ENCODE data around the gene GRIN3B.

The GRIN3B gene

GRCh38 chr19:977058-977464 is 23.2 kb upstream of the GRIN3B start:
- H2BK120ac ChIP-seq (ENCODE audit: low read depth, low read length): no peak overlapping the region
- H3K79me1 ChIP-seq (ENCODE audit: low read length): no peaks in the 10 kb centered on the region
- H2AK5ac ChIP-seq (ENCODE audit: low read length): no peak overlapping the region
- no peak overlapping the region for H4K5ac ChIP-seq (ENCODE audit: low read length)
- H3K79me2 ChIP-seq (ENCODE audit: control insufficient read depth, insufficient read depth, low read length): no peaks in the 10 kb centered on the region
- H3K56ac ChIP-seq (ENCODE audit: low read length): no peak overlapping the region
- H3K23ac ChIP-seq (ENCODE audit: low read length): no peak overlapping the region
- H3K36me3 ChIP-seq (ENCODE audit: control insufficient read depth, insufficient read depth, low read length): peaks cover 2% of the 10 kb centered on the region
- H3K4me2 ChIP-seq (ENCODE audit: low read length): no peak overlapping the region
- no peak overlapping the region for H2BK15ac ChIP-seq (replicated peaks; ENCODE audit: low read depth)
- H3K9ac ChIP-seq (ENCODE audit: low read length): no peak overlapping the region
- H2BK5ac ChIP-seq (ENCODE audit: low read length): no peak overlapping the region
- no peak overlapping the region for H4K8ac ChIP-seq (ENCODE audit: low read depth, low read length)
- H3K27me3 ChIP-seq (ENCODE audit: insufficient read depth, low read length, poor library complexity): no peaks in the 10 kb centered on the region
- no peak overlapping the region for H3K18ac ChIP-seq (ENCODE audit: low read length)
- H3K4me3 ChIP-seq (ENCODE audit: low read length): no peak overlapping the region
- no peak for DNase-seq
- no CpG with 5 or more reads among the region's 24 CpGs for WGBS (ENCODE audit: extremely low coverage, insufficient coverage, low lambda C conversion rate)
- H3K4me1 ChIP-seq (ENCODE audit: control insufficient read depth, low read depth, low read length): peaks cover 5% of the 10 kb centered on the region
- no peak overlapping the region for H3K4ac ChIP-seq (ENCODE audit: low read depth, low read length)
- H3K27ac ChIP-seq (ENCODE audit: low read depth, low read length): no peak overlapping the region

GRCh38 chr19:979318-979741 is 20.9 kb upstream of the GRIN3B start:
- no CpG with 5 or more reads among the region's 19 CpGs for WGBS (ENCODE audit: extremely low coverage, insufficient coverage, low lambda C conversion rate)
- no peak overlapping the region for H3K4me2 ChIP-seq (ENCODE audit: low read length)
- H3K9ac ChIP-seq (ENCODE audit: low read length): peak overlapping the region; percentile 15
- no peak overlapping the region for H3K4me3 ChIP-seq (ENCODE audit: low read length)
- H3K4me1 ChIP-seq (ENCODE audit: control insufficient read depth, low read depth, low read length): peaks cover 5% of the 10 kb centered on the region
- no peak for DNase-seq
- H2BK5ac ChIP-seq (ENCODE audit: low read length): no peak overlapping the region
- no peak overlapping the region for H3K18ac ChIP-seq (ENCODE audit: low read length)
- H2AK5ac ChIP-seq (ENCODE audit: low read length): no peak overlapping the region
- no peaks in the 10 kb centered on the region for H3K36me3 ChIP-seq (ENCODE audit: control insufficient read depth, insufficient read depth, low read length)
- no peaks in the 10 kb centered on the region for H3K79me2 ChIP-seq (ENCODE audit: control insufficient read depth, insufficient read depth, low read length)
- H4K8ac ChIP-seq (ENCODE audit: low read depth, low read length): no peak overlapping the region
- no peak overlapping the region for H4K5ac ChIP-seq (ENCODE audit: low read length)
- H3K23ac ChIP-seq (ENCODE audit: low read length): no peak overlapping the region
- no peak overlapping the region for H3K27ac ChIP-seq (ENCODE audit: low read depth, low read length)
- no peaks in the 10 kb centered on the region for H3K27me3 ChIP-seq (ENCODE audit: insufficient read depth, low read length, poor library complexity)
- H3K56ac ChIP-seq (ENCODE audit: low read length): peak overlapping the region; percentile 42
- H3K79me1 ChIP-seq (ENCODE audit: low read length): no peaks in the 10 kb centered on the region
- no peak overlapping the region for H2BK15ac ChIP-seq (replicated peaks; ENCODE audit: low read depth)
- H2BK120ac ChIP-seq (ENCODE audit: low read depth, low read length): no peak overlapping the region
- no peak overlapping the region for H3K4ac ChIP-seq (ENCODE audit: low read depth, low read length)

- H2BK5ac ChIP-seq (ENCODE audit: low read length): no peak overlapping the region
- no peak overlapping the region for H2BK15ac ChIP-seq (replicated peaks; ENCODE audit: low read depth)
- peak overlapping the region; percentile 77 for H3K4ac ChIP-seq (ENCODE audit: low read depth, low read length)
- peaks cover 6% of the 10 kb centered on the region for H3K79me2 ChIP-seq (ENCODE audit: control insufficient read depth, insufficient read depth, low read length)
- no CpG with 5 or more reads among the region's 32 CpGs for WGBS (ENCODE audit: extremely low coverage, insufficient coverage, low lambda C conversion rate)
- peak overlapping the region; percentile 75 for H3K56ac ChIP-seq (ENCODE audit: low read length)
- no peak overlapping the region for H3K4me3 ChIP-seq (ENCODE audit: low read length)
- no peak overlapping the region for H3K4me2 ChIP-seq (ENCODE audit: low read length)
- no peak overlapping the region for H4K5ac ChIP-seq (ENCODE audit: low read length)
- no peaks in the 10 kb centered on the region for H3K27me3 ChIP-seq (ENCODE audit: insufficient read depth, low read length, poor library complexity)
- H3K36me3 ChIP-seq (ENCODE audit: control insufficient read depth, insufficient read depth, low read length): no peaks in the 10 kb centered on the region
- H3K9ac ChIP-seq (ENCODE audit: low read length): peak overlapping the region; percentile 42
- H4K8ac ChIP-seq (ENCODE audit: low read depth, low read length): no peak overlapping the region
- H3K27ac ChIP-seq (ENCODE audit: low read depth, low read length): peak overlapping the region; percentile 66
- peaks cover 6% of the 10 kb centered on the region for H3K4me1 ChIP-seq (ENCODE audit: control insufficient read depth, low read depth, low read length)
- peaks cover 3% of the 10 kb centered on the region for H3K79me1 ChIP-seq (ENCODE audit: low read length)
- H3K23ac ChIP-seq (ENCODE audit: low read length): no peak overlapping the region
- peak; percentile 80 for DNase-seq
- H3K18ac ChIP-seq (ENCODE audit: low read length): peak overlapping the region; percentile 40
- no peak overlapping the region for H2BK120ac ChIP-seq (ENCODE audit: low read depth, low read length)
- H2AK5ac ChIP-seq (ENCODE audit: low read length): no peak overlapping the region
Measured at GRCh38 chr19:980133-980998, 19.9 kb upstream of the GRIN3B start.

- Histone ChIP-seq H3K9ac (ENCODE audit: low read length) (peak overlapping the region; percentile 36), H2BK5ac (ENCODE audit: low read length) (no peak overlapping the region), H3K4me1 (ENCODE audit: control insufficient read depth, low read depth, low read length) (peaks cover 6% of the 10 kb centered on the region), H3K79me1 (ENCODE audit: low read length) (peaks cover 6% of the 10 kb centered on the region), H3K23ac (ENCODE audit: low read length) (no peak overlapping the region), H2BK15ac (replicated peaks; ENCODE audit: low read depth) (no peak overlapping the region), H3K4me3 (ENCODE audit: low read length) (no peak overlapping the region), H3K4me2 (ENCODE audit: low read length) (peak overlapping the region; percentile 38), H3K18ac (ENCODE audit: low read length) (no peak overlapping the region), H2BK120ac (ENCODE audit: low read depth, low read length) (no peak overlapping the region), H4K8ac (ENCODE audit: low read depth, low read length) (no peak overlapping the region), H4K5ac (ENCODE audit: low read length) (no peak overlapping the region), H3K27ac (ENCODE audit: low read depth, low read length) (no peak overlapping the region), H3K4ac (ENCODE audit: low read depth, low read length) (no peak overlapping the region), H3K79me2 (ENCODE audit: control insufficient read depth, insufficient read depth, low read length) (peaks cover 11% of the 10 kb centered on the region), H3K56ac (ENCODE audit: low read length) (peak overlapping the region; percentile 80), H3K36me3 (ENCODE audit: control insufficient read depth, insufficient read depth, low read length) (peaks cover 6% of the 10 kb centered on the region), H3K27me3 (ENCODE audit: insufficient read depth, low read length, poor library complexity) (no peaks in the 10 kb centered on the region), H2AK5ac (ENCODE audit: low read length) (no peak overlapping the region)
- DNase-seq: peak; percentile 70
- WGBS (ENCODE audit: extremely low coverage, insufficient coverage, low lambda C conversion rate): no CpG with 5 or more reads among the region's 46 CpGs
Measured at GRCh38 chr19:982567-983170, 17.6 kb upstream of the GRIN3B start.

- Histone ChIP-seq H3K9ac (ENCODE audit: low read length) (peak within 1 kb of the TSS; percentile 90), H3K79me1 (ENCODE audit: low read length) (peaks cover 6% of the 10 kb centered on the region), H3K4me3 (ENCODE audit: low read length) (peak within 1 kb of the TSS; percentile 71), H4K5ac (ENCODE audit: low read length) (peak within 1 kb of the TSS; percentile 91), H3K4ac (ENCODE audit: low read depth, low read length) (peak within 1 kb of the TSS; percentile 87), H3K18ac (ENCODE audit: low read length) (peak within 1 kb of the TSS; percentile 91), H3K23ac (ENCODE audit: low read length) (no peak within 1 kb of the TSS), H2BK5ac (ENCODE audit: low read length) (peak within 1 kb of the TSS; percentile 38), H4K8ac (ENCODE audit: low read depth, low read length) (no peak within 1 kb of the TSS), H3K4me1 (ENCODE audit: control insufficient read depth, low read depth, low read length) (peaks cover 6% of the 10 kb centered on the region), H3K36me3 (ENCODE audit: control insufficient read depth, insufficient read depth, low read length) (peaks cover 6% of the 10 kb centered on the region), H2BK120ac (ENCODE audit: low read depth, low read length) (no peak within 1 kb of the TSS), H3K27ac (ENCODE audit: low read depth, low read length) (peak within 1 kb of the TSS; percentile 80), H3K56ac (ENCODE audit: low read length) (peak within 1 kb of the TSS; percentile 94), H3K4me2 (ENCODE audit: low read length) (peak within 1 kb of the TSS; percentile 95), H3K79me2 (ENCODE audit: control insufficient read depth, insufficient read depth, low read length) (peaks cover 11% of the 10 kb centered on the region), H3K27me3 (ENCODE audit: insufficient read depth, low read length, poor library complexity) (no peaks in the 10 kb centered on the region), H2BK15ac (replicated peaks; ENCODE audit: low read depth) (no peak within 1 kb of the TSS), H2AK5ac (ENCODE audit: low read length) (no peak within 1 kb of the TSS)
- no CpG with 5 or more reads among the region's 78 CpGs for WGBS (ENCODE audit: extremely low coverage, insufficient coverage, low lambda C conversion rate)
- DNase-seq: peak; percentile 92
Measured at GRCh38 chr19:984165-984967, 15.9 kb upstream of the GRIN3B start, which contains the start of gene WDR18. Gene WDR18, plus strand, starts transcription at chr19:984345. Its CDS starts 9 bp downstream, at chr19:984354.

Data from mesendoderm (in vitro differentiated cells).